Trophoblast cell (in vitro differentiated cells and primary cell): ENCODE results near the gene DYRK2.

Source experiments
- DNase-seq, 2 donors: peaks; one replicate each; pipeline ENCODE4 v3.0.0-alpha.2; 2016
- H2AFZ ChIP-seq: 2 replicates; pipeline ENCODE4 v1.6.1; 2013; ENCODE audit warnings: low read length, moderate library complexity, mild to moderate bottlenecking; ENCODE audit not compliant: insufficient read depth, poor library complexity
- H2AK5ac ChIP-seq: 2 replicates; pipeline ENCODE4 v1.6.1; 2013; ENCODE audit warnings: mild to moderate bottlenecking, low read length
- H2BK120ac ChIP-seq: 2 replicates; pipeline ENCODE4 v1.6.1; 2013; ENCODE audit warnings: low read length, mild to moderate bottlenecking, moderate library complexity; ENCODE audit not compliant: insufficient read depth, poor library complexity
- H2BK12ac ChIP-seq: 2 replicates; pipeline ENCODE4 v1.6.1; 2013; ENCODE audit warnings: mild to moderate bottlenecking, low read length, moderate library complexity
- H2BK5ac ChIP-seq: 2 replicates; pipeline ENCODE4 v1.6.1; 2013; ENCODE audit warnings: low read length, low read depth, moderate library complexity, mild to moderate bottlenecking; ENCODE audit not compliant: poor library complexity
- H3K14ac ChIP-seq: 2 replicates; pipeline ENCODE4 v1.6.1; 2013; ENCODE audit warnings: mild to moderate bottlenecking, low read length
- H3K18ac ChIP-seq: 2 replicates; pipeline ENCODE4 v1.6.1; 2013; ENCODE audit warnings: mild to moderate bottlenecking, low read length
- H3K23ac ChIP-seq: 2 replicates; pipeline ENCODE4 v1.6.1; 2013; ENCODE audit warnings: low read length
- H3K27ac ChIP-seq: 2 replicates; pipeline ENCODE4 v1.5.1; 2013; ENCODE audit warnings: low read depth, mild to moderate bottlenecking, inconsistent platforms, low read length, moderate library complexity
- H3K27me3 ChIP-seq: 2 replicates; pipeline ENCODE4 v1.6.1; 2013; ENCODE audit warnings: inconsistent platforms, mild to moderate bottlenecking, low read length, moderate library complexity; ENCODE audit not compliant: insufficient read depth
- H3K36me3 ChIP-seq, 2 experiments: 1 replicate in 1 of 2; 2 replicates in 1 of 2; pipeline ENCODE4 v1.6.1; 2013; ENCODE audit warnings: low read length in 2 of 2, mild to moderate bottlenecking in 2 of 2, moderate library complexity in 1 of 2; ENCODE audit not compliant: insufficient read depth in 2 of 2, control insufficient read depth in 1 of 2
- H3K4ac ChIP-seq: 2 replicates; pipeline ENCODE4 v1.6.1; 2013; ENCODE audit warnings: low read depth, mild to moderate bottlenecking, low read length, moderate library complexity
- H3K4me1 ChIP-seq, 2 experiments: 1 replicate in 1 of 2; 2 replicates in 1 of 2; pipeline ENCODE4 v1.6.1; 2013; ENCODE audit warnings: low read length in 2 of 2, mild to moderate bottlenecking in 2 of 2, moderate library complexity in 1 of 2; ENCODE audit not compliant: insufficient read depth in 2 of 2, control insufficient read depth in 1 of 2
- H3K4me2 ChIP-seq: 2 replicates; pipeline ENCODE4 v1.6.1; 2013; ENCODE audit warnings: inconsistent platforms, mild to moderate bottlenecking, low read length, moderate library complexity
- H3K4me3 ChIP-seq: 2 replicates; pipeline ENCODE4 v1.5.1; 2013; ENCODE audit warnings: mild to moderate bottlenecking, low read depth, low read length, inconsistent platforms
- H3K79me1 ChIP-seq: one replicate; pipeline ENCODE4 v1.6.1; 2013; ENCODE audit warnings: low read length
- H3K79me2 ChIP-seq: 2 replicates; pipeline ENCODE4 v1.6.1; 2013; ENCODE audit warnings: low read length, mild to moderate bottlenecking; ENCODE audit not compliant: control insufficient read depth, insufficient read depth, poor library complexity
- H3K9ac ChIP-seq: 2 replicates; pipeline ENCODE4 v1.6.1; 2013; ENCODE audit warnings: mild to moderate bottlenecking, low read length
- H3K9me3 ChIP-seq: 2 replicates; pipeline ENCODE4 v1.6.1; 2013; ENCODE audit warnings: low read depth, mild to moderate bottlenecking, control low read depth, inconsistent platforms, low read length; ENCODE audit not compliant: insufficient read depth
- H4K12ac ChIP-seq: 2 replicates; pipeline ENCODE4 v1.6.1; 2013; ENCODE audit warnings: low read depth, mild to moderate bottlenecking, low read length, moderate library complexity
- H4K8ac ChIP-seq: 2 replicates; pipeline ENCODE4 v1.6.1; 2013; ENCODE audit warnings: low read depth, mild to moderate bottlenecking, low read length, moderate library complexity
- H4K91ac ChIP-seq: one replicate; pipeline ENCODE4 v1.6.1; 2013; ENCODE audit warnings: low read depth, mild to moderate bottlenecking, low read length, moderate library complexity
- WGBS: extraction: QIAGEN DNeasy Blood & Tissue Kit; methylation state at CpG from one replicate; pipeline ENCODE4 v1.1.7; 2013; ENCODE audit warnings: missing lambda C conversion rate; ENCODE audit not compliant: insufficient read length, insufficient coverage; ENCODE audit errors: extremely low coverage; 5-methylcytosine and 5-hydroxymethylcytosine counted together

The DYRK2 gene

GRCh38 chr12:67690656-67691055 is 42.1 kb downstream of the DYRK2 start:
- Histone ChIP-seq H4K91ac (no peak overlapping the region), H3K18ac (no peak overlapping the region), H4K12ac (no peak overlapping the region), H2BK5ac (no peak overlapping the region), H3K14ac (no peak overlapping the region), H3K79me2 (no peaks in the 10 kb centered on the region), H4K8ac (no peak overlapping the region), H2AFZ (no peak overlapping the region), H3K4me2 (no peak overlapping the region), H3K27ac (no peak overlapping the region), H3K4me1 (no peaks in the 10 kb centered on the region), H3K4ac (no peak overlapping the region), H2BK12ac (no peak overlapping the region), H3K36me3 (no peaks in the 10 kb centered on the region), H2AK5ac (no peak overlapping the region), H3K9me3 (no peaks in the 10 kb centered on the region), H3K79me1 (no peaks in the 10 kb centered on the region), H3K27me3 (no peaks in the 10 kb centered on the region), H3K9ac (no peak overlapping the region), H3K4me3 (no peak overlapping the region), H2BK120ac (no peak overlapping the region), H3K23ac (no peak overlapping the region)
- no peak for DNase-seq
- no CpG with 5 or more reads among the region's 1 CpG for WGBS

GRCh38 chr12:67691220-67691619 is 42.7 kb downstream of the DYRK2 start:
- Histone ChIP-seq H3K23ac (no peak overlapping the region), H3K9me3 (no peaks in the 10 kb centered on the region), H3K4me3 (no peak overlapping the region), H2BK5ac (no peak overlapping the region), H3K79me1 (no peaks in the 10 kb centered on the region), H3K27me3 (no peaks in the 10 kb centered on the region), H3K4me1 (no peaks in the 10 kb centered on the region), H4K8ac (no peak overlapping the region), H4K91ac (no peak overlapping the region), H3K4ac (no peak overlapping the region), H4K12ac (no peak overlapping the region), H3K18ac (no peak overlapping the region), H2BK120ac (no peak overlapping the region), H3K36me3 (no peaks in the 10 kb centered on the region), H3K14ac (no peak overlapping the region), H2AK5ac (no peak overlapping the region), H3K27ac (no peak overlapping the region), H3K9ac (no peak overlapping the region), H3K79me2 (no peaks in the 10 kb centered on the region), H2AFZ (no peak overlapping the region), H3K4me2 (no peak overlapping the region), H2BK12ac (no peak overlapping the region)
- WGBS, result no CpG with 5 or more reads among the region's 5 CpGs
- DNase-seq, result no peak

GRCh38 chr12:67692135-67692534 is 43.6 kb downstream of the DYRK2 start:
- Histone ChIP-seq H3K4me1 (peaks cover 2% of the 10 kb centered on the region in 2 experiments), H3K79me1 (no peaks in the 10 kb centered on the region), H2BK12ac (no peak overlapping the region), H3K9me3 (no peaks in the 10 kb centered on the region), H3K36me3 (no peaks in the 10 kb centered on the region), H3K14ac (no peak overlapping the region), H3K18ac (no peak overlapping the region), H3K27me3 (no peaks in the 10 kb centered on the region), H3K9ac (no peak overlapping the region), H4K8ac (no peak overlapping the region), H2BK5ac (no peak overlapping the region), H3K4me2 (no peak overlapping the region), H4K91ac (no peak overlapping the region), H3K27ac (no peak overlapping the region), H3K4ac (no peak overlapping the region), H3K79me2 (no peaks in the 10 kb centered on the region), H2AK5ac (no peak overlapping the region), H4K12ac (no peak overlapping the region), H2BK120ac (no peak overlapping the region), H3K4me3 (no peak overlapping the region), H3K23ac (no peak overlapping the region), H2AFZ (no peak overlapping the region)
- WGBS, result no CpG with 5 or more reads among the region's 3 CpGs
- DNase-seq, result no peak

GRCh38 chr12:67692966-67693365 is 44.4 kb downstream of the DYRK2 start:
- Histone ChIP-seq H2BK12ac (no peak overlapping the region), H3K27ac (no peak overlapping the region), H3K79me2 (no peaks in the 10 kb centered on the region), H3K4me1 (peaks cover 2 to 4% of the 10 kb centered on the region in 2 experiments), H2BK5ac (no peak overlapping the region), H2AFZ (no peak overlapping the region), H4K8ac (no peak overlapping the region), H3K36me3 (no peaks in the 10 kb centered on the region), H3K4me2 (no peak overlapping the region), H4K91ac (no peak overlapping the region), H2AK5ac (no peak overlapping the region), H3K9me3 (no peaks in the 10 kb centered on the region), H3K14ac (no peak overlapping the region), H3K4ac (no peak overlapping the region), H4K12ac (no peak overlapping the region), H2BK120ac (no peak overlapping the region), H3K18ac (no peak overlapping the region), H3K9ac (no peak overlapping the region), H3K27me3 (no peaks in the 10 kb centered on the region), H3K4me3 (no peak overlapping the region), H3K79me1 (no peaks in the 10 kb centered on the region), H3K23ac (no peak overlapping the region)
- WGBS, result no CpG with 5 or more reads among the region's 2 CpGs
- DNase-seq, result no peak
